Measurements from ENCODE around the gene ZNF354B. TPM values are rescaled to one million over a fixed set of nuclear protein-coding genes. Genes with fewer than 3 reads are reported as not detected.

ZNF354B gene
- total and polyA plus RNA-seq, 2 of the 13 experiments (the other 11 are each of a cell fraction or from before 2014, with no cell fraction given): 7.8 to 10.3 TPM

- TF ChIP-seq ZNF407 (CRISPR knock-in tag; IDR thresholded peaks at IDR 0.05; ENCODE audit: not compliant biosample characterization): no peak
- TF ChIP-seq ZNF276 (CRISPR knock-in tag; IDR thresholded peaks at IDR 0.05; ENCODE audit: low read depth): peak; percentile 66; the same call in 1 of the 2 replicates
- no peak for TF ChIP-seq THAP8 (CRISPR knock-in tag; IDR thresholded peaks at IDR 0.05; ENCODE audit: borderline replicate concordance)
- TF ChIP-seq GLI4 (CRISPR knock-in tag; IDR thresholded peaks at IDR 0.05; ENCODE audit: borderline replicate concordance): no peak
- TF ChIP-seq NFYC (CRISPR knock-in tag; IDR thresholded peaks at IDR 0.05): peak; percentile 54
- no peak for TF ChIP-seq EEA1 (CRISPR knock-in tag; IDR thresholded peaks at IDR 0.05; ENCODE audit: borderline replicate concordance)
- TF ChIP-seq BRD4 (CRISPR knock-in tag; IDR thresholded peaks at IDR 0.05): peak; percentile 64; the same call in 1 of the 2 replicates
- peak; percentile 80 for TF ChIP-seq TAF1 (CRISPR knock-in tag; IDR thresholded peaks at IDR 0.05)
- 0 out of 2 replicates have a peak, but pooled peaks have one; percentile 21 for TF ChIP-seq HNF4A (CRISPR knock-in tag; IDR thresholded peaks at IDR 0.05)
- no peak for TF ChIP-seq ZNF260 (CRISPR knock-in tag; IDR thresholded peaks at IDR 0.05; ENCODE audit: borderline replicate concordance, low read depth)
- TF ChIP-seq ZNF143 (CRISPR knock-in tag; IDR thresholded peaks at IDR 0.05): peak; percentile 97
- TF ChIP-seq ZBTB25 (CRISPR knock-in tag; IDR thresholded peaks at IDR 0.05): peak; percentile 94
- TF ChIP-seq ZNF30 (CRISPR knock-in tag; IDR thresholded peaks at IDR 0.05): no peak
Measured at GRCh38 chr5:178859625-178860521, at the start of gene ZNF354B (continued).

Measured in HepG2 (cell line).